Measurements from ENCODE around the gene CPVL. TPM values are rescaled to one million over a fixed set of nuclear protein-coding genes. Genes with fewer than 3 reads are reported as not detected.

Gene CPVL
- 0.06 and 0.19 TPM in 2 replicates for total RNA-seq (2014; rRNA removed)
- 0.40 TPM for polyA plus RNA-seq (2012)

GRCh38 chr7:29146057-29146706, at the start of gene CPVL:
Gene CPVL, minus strand, starts transcription at chr7:29146537. Its CDS starts 25,476 bp downstream, at chr7:29121061.
- no peak for DNase-seq (ENCODE audit: low read depth)

GRCh38 chr7:29194594-29195427, 48.5 kb upstream of the CPVL start, which contains the start of gene CHN2:
Gene CHN2, plus strand, starts transcription at chr7:29194775.
- no peak for DNase-seq (ENCODE audit: low read depth)

- no peak for DNase-seq (ENCODE audit: low read depth)
Measured at GRCh38 chr7:29194206-29194593, 47.9 kb upstream of the CPVL start.

GRCh38 chr7:29193316-29194205, 47.2 kb upstream of the CPVL start:
- no peak for DNase-seq (ENCODE audit: low read depth)

- DNase-seq (ENCODE audit: low read depth) = no peak
Measured at GRCh38 chr7:29192811-29193210, 46.5 kb upstream of the CPVL start.

- no peak for DNase-seq (ENCODE audit: low read depth)
Measured at GRCh38 chr7:29192323-29192722, 46.0 kb upstream of the CPVL start.

GRCh38 chr7:29190349-29191045, 44.2 kb upstream of the CPVL start:
- DNase-seq (ENCODE audit: low read depth) = no peak

GRCh38 chr7:29189743-29190201, 43.4 kb upstream of the CPVL start:
- peak; percentile 19 for DNase-seq (ENCODE audit: low read depth)

- no peak for DNase-seq (ENCODE audit: low read depth)
Measured at GRCh38 chr7:29185613-29186012, 39.3 kb upstream of the CPVL start.

- DNase-seq (ENCODE audit: low read depth) = no peak
Measured at GRCh38 chr7:29184599-29184998, 38.3 kb upstream of the CPVL start.

GRCh38 chr7:29179115-29179514, 32.8 kb upstream of the CPVL start:
- DNase-seq (ENCODE audit: low read depth) = no peak

GRCh38 chr7:29177963-29178600, 31.7 kb upstream of the CPVL start:
- no peak for DNase-seq (ENCODE audit: low read depth)

- DNase-seq (ENCODE audit: low read depth) = no peak
Measured at GRCh38 chr7:29173458-29173857, 27.1 kb upstream of the CPVL start.

- no peak for DNase-seq (ENCODE audit: low read depth)
Measured at GRCh38 chr7:29170781-29171180, 24.4 kb upstream of the CPVL start.

GRCh38 chr7:29167721-29168120, 21.4 kb upstream of the CPVL start:
- DNase-seq (ENCODE audit: low read depth) = no peak

GRCh38 chr7:29163854-29164253, 17.5 kb upstream of the CPVL start:
- DNase-seq (ENCODE audit: low read depth) = no peak

GRCh38 chr7:29162577-29162976, 16.2 kb upstream of the CPVL start:
- no peak for DNase-seq (ENCODE audit: low read depth)

- DNase-seq (ENCODE audit: low read depth) = no peak
Measured at GRCh38 chr7:29161231-29161630, 14.9 kb upstream of the CPVL start.

- DNase-seq (ENCODE audit: low read depth) = no peak
Measured at GRCh38 chr7:29160080-29160479, 13.7 kb upstream of the CPVL start.

- no peak for DNase-seq (ENCODE audit: low read depth)
Measured at GRCh38 chr7:29158795-29159423, 12.6 kb upstream of the CPVL start.

Measured in LHCN-M2 (cell line).